HepG2 (cell line): ENCODE results near the gene PDCL3. TPM values are rescaled to one million over a fixed set of nuclear protein-coding genes. Genes with fewer than 3 reads are reported as not detected.

Source experiments
- ATAC-seq: fragments of 200-7000 bp; cut with Tn5 transposase; 3 replicates; pipeline ENCODE4 v1.9.1; 2020; ENCODE audit warnings: mild to moderate bottlenecking, moderate library complexity
- BruUV-seq: library from RNA; stranded (reverse); fragments of 400-500 nt; replicated peaks from 2 replicates; lab custom pipeline; 2021; lab: Mats Ljungman, UMichigan
- CTCF ChIA-PET: fragments of 300-600 bp; formaldehyde crosslinking; extraction: SDS; loops from one replicate; lab custom pipeline; 2021; ENCODE audit warnings: low total read pairs, inconsistent platforms, low intra/inter-chr PET ratio; lab: Yijun Ruan, JAX
- POLR2A ChIA-PET: fragments of 350-600 bp; sonication (Branson Sonifier 250); formaldehyde crosslinking; loops from one replicate; lab custom pipeline; 2020; ENCODE audit warnings: antibody characterized with exemption, inconsistent platforms; lab: Yijun Ruan, JAX
- DNase-seq: peaks from one replicate; pipeline ENCODE4 v3.0.0-alpha.2; 2015; ENCODE audit warnings: low spot score
- FAIRE-seq: peaks from 3 replicates; lab custom pipeline; 2011; peaks lifted over from hg19 to GRCh38; lab: Jason Lieb, UNC
- H2AFZ ChIP-seq: one replicate; pipeline ENCODE4 v1.6.1; 2011; ENCODE audit warnings: low read length, inconsistent platforms
- H3K27ac ChIP-seq: fragments of 300-600 bp; 3 replicates; pipeline ENCODE4 v1.8.0; 2011; ENCODE audit warnings: mixed run types, mild to moderate bottlenecking, mixed read lengths, low read length, inconsistent platforms; ENCODE audit not compliant: insufficient read depth; ENCODE audit errors: extremely low read length
- H3K27me3 ChIP-seq, 2 experiments: fragments of 200-600 bp in 1 of 2; 2 replicates in 1 of 2; 3 replicates in 1 of 2; pipeline versions ENCODE4 v1.6.0 to v1.8.0; 2011; ENCODE audit warnings: low read length in 2 of 2, mild to moderate bottlenecking in 2 of 2, moderate library complexity in 2 of 2, inconsistent platforms in 1 of 2; ENCODE audit not compliant: insufficient read depth in 2 of 2, control insufficient read depth in 1 of 2
- H3K36me3 ChIP-seq, 2 experiments: fragments of 200-600 bp in 1 of 2; replicated peaks in 1 of 2; 2 replicates in 1 of 2; 3 replicates in 1 of 2; pipeline versions ENCODE4 v1.5.1 to v1.8.0; 2011; ENCODE audit warnings: low read length in 2 of 2, inconsistent platforms in 1 of 2; ENCODE audit not compliant: insufficient read depth in 2 of 2, control insufficient read depth in 1 of 2
- H3K4me1 ChIP-seq: 2 replicates; pipeline ENCODE4 v1.5.1; 2012; ENCODE audit warnings: low read length, inconsistent platforms; ENCODE audit not compliant: insufficient read depth
- H3K4me2 ChIP-seq: 2 replicates; pipeline ENCODE4 v1.6.0; 2011; ENCODE audit warnings: low read depth, low read length, inconsistent platforms
- H3K4me3 ChIP-seq, 3 experiments: fragments of 200-600 bp in 1 of 3; sonication (generic), shearing (Covaris generic) in 1 of 3; replicated peaks in 1 of 3; 2 replicates each; pipeline ENCODE4 v1.5.1; 2011 to 2016; ENCODE audit warnings: low read length in 3 of 3, inconsistent platforms in 2 of 3, low read depth in 2 of 3, mild to moderate bottlenecking in 2 of 3, control low read depth in 1 of 3, mixed read lengths in 1 of 3; ENCODE audit not compliant: insufficient read depth in 1 of 3
- H3K79me2 ChIP-seq: one replicate; pipeline ENCODE4 v1.6.1; 2011; ENCODE audit warnings: low read length, inconsistent platforms; ENCODE audit not compliant: insufficient read depth
- H3K9ac ChIP-seq: 2 replicates; pipeline ENCODE4 v1.6.0; 2011; ENCODE audit warnings: mild to moderate bottlenecking, low read depth, low read length, inconsistent platforms; ENCODE audit not compliant: insufficient read depth
- H3K9me3 ChIP-seq: 2 replicates; pipeline ENCODE4 v1.5.1; 2012; ENCODE audit warnings: mild to moderate bottlenecking, low read length
- H4K20me1 ChIP-seq: 2 replicates; pipeline ENCODE4 v1.6.0; 2011; ENCODE audit warnings: inconsistent platforms, mild to moderate bottlenecking, low read length, moderate library complexity; ENCODE audit not compliant: insufficient read depth
- EEA1 ChIP-seq: sonication (generic); formaldehyde crosslinking; IDR thresholded peaks from 2 replicates; pipeline ENCODE4 v1.5.1; 2020; ENCODE audit warnings: mild to moderate bottlenecking, missing genetic modification reagents, borderline replicate concordance
- FLYWCH1 ChIP-seq: sonication (generic); formaldehyde crosslinking; IDR thresholded peaks from 2 replicates; pipeline ENCODE4 v1.8.1; 2023; ENCODE audit warnings: mild to moderate bottlenecking, missing genetic modification reagents
- KAT8 ChIP-seq: IDR thresholded peaks from 2 replicates; pipeline ENCODE4 v1.6.1; 2016; ENCODE audit warnings: missing genetic modification reagents, missing compliant biosample characterization
- MAZ ChIP-seq, 2 experiments: sonication (generic) in 1 of 2; formaldehyde crosslinking in 1 of 2; IDR thresholded peaks; 2 replicates each; pipeline versions ENCODE4 v1.5.0 to v1.6.1; 2012 to 2020; ENCODE audit warnings: low read depth in 2 of 2, mild to moderate bottlenecking in 2 of 2, borderline replicate concordance in 1 of 2, improper control_type of control experiment in 1 of 2, low read length in 1 of 2, missing genetic modification reagents in 1 of 2, moderate library complexity in 1 of 2
- MYNN ChIP-seq: sonication (generic); formaldehyde crosslinking; IDR thresholded peaks from 2 replicates; pipeline ENCODE4 v1.4.0; 2020; ENCODE audit warnings: mild to moderate bottlenecking, low read depth, missing genetic modification reagents
- TOPORS ChIP-seq: sonication (generic); formaldehyde crosslinking; IDR thresholded peaks from 2 replicates; pipeline ENCODE4 v1.8.0; 2023; ENCODE audit warnings: mild to moderate bottlenecking, missing genetic modification reagents
- ZBTB1 ChIP-seq: sonication (generic); formaldehyde crosslinking; IDR thresholded peaks from 2 replicates; pipeline ENCODE4 v1.4.0; 2020; ENCODE audit warnings: missing genetic modification reagents, borderline replicate concordance
- ZC3H4 ChIP-seq: sonication (generic); formaldehyde crosslinking; IDR thresholded peaks from 2 replicates; pipeline ENCODE4 v1.4.0; 2020; ENCODE audit warnings: missing genetic modification reagents, borderline replicate concordance
- ZFP36 ChIP-seq: fragments of 150-350 bp; IDR thresholded peaks from 2 replicates; pipeline ENCODE4 v1.6.1; 2018; ENCODE audit warnings: borderline replicate concordance, low read length, low read depth; ENCODE audit not compliant: partially characterized antibody
- ZFP82 ChIP-seq: sonication (generic); formaldehyde crosslinking; IDR thresholded peaks from 2 replicates; pipeline ENCODE4 v1.5.1; 2020; ENCODE audit warnings: mild to moderate bottlenecking, missing genetic modification reagents, borderline replicate concordance
- ZFP90 ChIP-seq: sonication (generic); formaldehyde crosslinking; IDR thresholded peaks from 2 replicates; pipeline ENCODE4 v1.8.0; 2022; ENCODE audit warnings: missing genetic modification reagents, mild to moderate bottlenecking, inconsistent platforms, borderline replicate concordance
- ZNF263 ChIP-seq: sonication (generic); formaldehyde crosslinking; IDR thresholded peaks from 2 replicates; pipeline ENCODE4 v1.4.0; 2020; ENCODE audit warnings: missing genetic modification reagents
- ZNF430 ChIP-seq: sonication (generic); formaldehyde crosslinking; IDR thresholded peaks from 2 replicates; pipeline ENCODE4 v1.9.0; 2021; ENCODE audit warnings: mild to moderate bottlenecking, missing genetic modification reagents
- ZNF446 ChIP-seq: sonication (generic); formaldehyde crosslinking; IDR thresholded peaks from 2 replicates; pipeline ENCODE4 v1.5.0; 2020; ENCODE audit warnings: mild to moderate bottlenecking, missing genetic modification reagents
- ZNF607 ChIP-seq: sonication (generic); formaldehyde crosslinking; IDR thresholded peaks from 2 replicates; pipeline ENCODE4 v1.5.1; 2020; ENCODE audit warnings: missing genetic modification reagents, mild to moderate bottlenecking, borderline replicate concordance
- ZNF746 ChIP-seq: sonication (generic); formaldehyde crosslinking; IDR thresholded peaks from 2 replicates; pipeline ENCODE4 v1.8.0; 2022; ENCODE audit warnings: mild to moderate bottlenecking, missing genetic modification reagents
- WGBS: methylation state at CpG from one replicate; pipeline ENCODE4 v1.1.6; 2017; ENCODE audit warnings: low lambda C conversion rate; 5-methylcytosine and 5-hydroxymethylcytosine counted together
- in situ Hi-C: cut with HindIII; loops from 2 replicates; pipeline ENCODE4 v1.10.0; 2017; ENCODE audit warnings: low pct_unique_long_range_greater_than_20kb; ENCODE audit not compliant: extremely low pct_ligation_motif_present
- intact Hi-C: fragments of 100-400 bp; cut with micrococcal nuclease; formaldehyde crosslinking; loops from one replicate; pipeline ENCODE4 v1.10.0; 2022; ENCODE audit not compliant: unreplicated experiment
- polyA plus RNA-seq, 8 experiments: library from polyadenylated mRNA; depleted of rRNA in 3 of 8; stranded (reverse) in 7 of 8; unstranded in 1 of 8; fragments of >200 nt; fragmentation: Illumina TruSeq in 4 of 8; extraction: Trizol in 4 of 8; gene quantifications; 2 replicates each; pipeline versions ENCODE4 v1.2.1 to v1.2.3, GENCODE V29; 2011 to 2016; ENCODE audit warnings: low read depth in 4 of 8, missing spikeins in 1 of 8, mixed read lengths in 1 of 8; ENCODE audit not compliant: insufficient read depth in 1 of 8
- total RNA-seq, 5 experiments: library from RNA; depleted of rRNA; stranded (reverse); fragments of >200 nt; fragmentation: Illumina TruSeq; extraction: Trizol; gene quantifications; 2 replicates each; pipeline ENCODE4 v1.2.3, GENCODE V29; 2016; ENCODE audit warnings: low read depth in 1 of 5
- TF ChIP-seq, protein P1 (sequence below): sonication (generic); formaldehyde crosslinking; IDR thresholded peaks from 2 replicates; pipeline ENCODE4 v1.4.0; 2020; ENCODE audit warnings: missing genetic modification reagents, borderline replicate concordance
- TF ChIP-seq, protein P2 (sequence below): IDR thresholded peaks from 2 replicates; pipeline ENCODE4 v1.6.1; 2012; ENCODE audit warnings: low read length, improper control_type of control experiment

The PDCL3 gene
- total and polyA plus RNA-seq, 2 of the 13 experiments (the other 11 are each of a cell fraction or from before 2014, with no cell fraction given): 14.4 to 24.4 TPM

DNA sequence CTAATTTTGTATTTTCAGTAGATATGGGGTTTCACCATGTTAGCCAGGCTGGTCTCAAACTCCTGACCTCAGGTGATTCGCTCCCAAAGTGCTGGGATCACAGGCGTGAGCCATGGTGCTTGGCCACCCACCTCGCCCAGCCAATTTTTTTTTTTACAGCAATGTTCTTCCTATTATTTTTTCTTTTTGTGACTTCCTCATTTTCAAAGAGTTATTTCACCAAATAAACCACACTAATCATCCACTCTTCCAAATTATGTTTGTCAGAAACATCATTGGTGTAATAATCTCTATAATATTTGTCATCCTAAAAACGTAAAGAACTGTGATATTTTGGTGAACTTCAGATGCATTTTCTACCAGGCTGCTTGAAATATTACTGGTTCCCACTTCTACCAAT is 16.3 kb upstream of the PDCL3 start:
- H3K9me3 ChIP-seq: no peaks in the 10 kb centered on the region
- H4K20me1 ChIP-seq: no peaks in the 10 kb centered on the region
- H3K79me2 ChIP-seq: no peaks in the 10 kb centered on the region
- H3K27me3 ChIP-seq: peaks cover 0 to 8% of the 10 kb centered on the region in 2 experiments; a peak in 1 of 5 replicates
- intact Hi-C loops: no loop called here
- H3K4me2 ChIP-seq: no peak overlapping the region
- DNase-seq (no peak), ATAC-seq (no peak), FAIRE-seq (no peak)
- ChIA-PET CTCF (no interaction called here), POLR2A (interaction anchor here (1.2 kb wide), 1 partner anchor 16 kb away, joined by 6 read pairs; no protein-coding TSS in a partner anchor)
- H3K36me3 ChIP-seq: no peaks in the 10 kb centered on the region
- H3K9ac ChIP-seq: no peak overlapping the region
- WGBS: 42% methylated on average over 4 of the region's 4 CpGs
- no peak overlapping the region for H2AFZ ChIP-seq
- H3K4me3 ChIP-seq: no peak overlapping the region
- TF ChIP-seq ZNF263 (CRISPR knock-in tag): no peak
- TF ChIP-seq ZNF607 (CRISPR knock-in tag): no peak
- TF ChIP-seq MYNN (CRISPR knock-in tag): no peak
- TF ChIP-seq ZNF430 (CRISPR knock-in tag): no peak
- TF ChIP-seq ZBTB1 (CRISPR knock-in tag): no peak
- TF ChIP-seq ZC3H4 (CRISPR knock-in tag): no peak
- TF ChIP-seq, protein P1, sequence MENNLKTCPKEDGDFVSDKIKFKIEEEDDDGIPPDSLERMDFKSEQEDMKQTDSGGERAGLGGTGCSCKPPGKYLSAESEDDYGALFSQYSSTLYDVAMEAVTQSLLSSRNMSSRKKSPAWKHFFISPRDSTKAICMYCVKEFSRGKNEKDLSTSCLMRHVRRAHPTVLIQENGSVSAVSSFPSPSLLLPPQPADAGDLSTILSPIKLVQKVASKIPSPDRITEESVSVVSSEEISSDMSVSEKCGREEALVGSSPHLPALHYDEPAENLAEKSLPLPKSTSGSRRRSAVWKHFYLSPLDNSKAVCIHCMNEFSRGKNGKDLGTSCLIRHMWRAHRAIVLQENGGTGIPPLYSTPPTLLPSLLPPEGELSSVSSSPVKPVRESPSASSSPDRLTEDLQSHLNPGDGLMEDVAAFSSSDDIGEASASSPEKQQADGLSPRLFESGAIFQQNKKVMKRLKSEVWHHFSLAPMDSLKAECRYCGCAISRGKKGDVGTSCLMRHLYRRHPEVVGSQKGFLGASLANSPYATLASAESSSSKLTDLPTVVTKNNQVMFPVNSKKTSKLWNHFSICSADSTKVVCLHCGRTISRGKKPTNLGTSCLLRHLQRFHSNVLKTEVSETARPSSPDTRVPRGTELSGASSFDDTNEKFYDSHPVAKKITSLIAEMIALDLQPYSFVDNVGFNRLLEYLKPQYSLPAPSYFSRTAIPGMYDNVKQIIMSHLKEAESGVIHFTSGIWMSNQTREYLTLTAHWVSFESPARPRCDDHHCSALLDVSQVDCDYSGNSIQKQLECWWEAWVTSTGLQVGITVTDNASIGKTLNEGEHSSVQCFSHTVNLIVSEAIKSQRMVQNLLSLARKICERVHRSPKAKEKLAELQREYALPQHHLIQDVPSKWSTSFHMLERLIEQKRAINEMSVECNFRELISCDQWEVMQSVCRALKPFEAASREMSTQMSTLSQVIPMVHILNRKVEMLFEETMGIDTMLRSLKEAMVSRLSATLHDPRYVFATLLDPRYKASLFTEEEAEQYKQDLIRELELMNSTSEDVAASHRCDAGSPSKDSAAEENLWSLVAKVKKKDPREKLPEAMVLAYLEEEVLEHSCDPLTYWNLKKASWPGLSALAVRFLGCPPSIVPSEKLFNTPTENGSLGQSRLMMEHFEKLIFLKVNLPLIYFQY: no peak
- TF ChIP-seq, protein P2, sequence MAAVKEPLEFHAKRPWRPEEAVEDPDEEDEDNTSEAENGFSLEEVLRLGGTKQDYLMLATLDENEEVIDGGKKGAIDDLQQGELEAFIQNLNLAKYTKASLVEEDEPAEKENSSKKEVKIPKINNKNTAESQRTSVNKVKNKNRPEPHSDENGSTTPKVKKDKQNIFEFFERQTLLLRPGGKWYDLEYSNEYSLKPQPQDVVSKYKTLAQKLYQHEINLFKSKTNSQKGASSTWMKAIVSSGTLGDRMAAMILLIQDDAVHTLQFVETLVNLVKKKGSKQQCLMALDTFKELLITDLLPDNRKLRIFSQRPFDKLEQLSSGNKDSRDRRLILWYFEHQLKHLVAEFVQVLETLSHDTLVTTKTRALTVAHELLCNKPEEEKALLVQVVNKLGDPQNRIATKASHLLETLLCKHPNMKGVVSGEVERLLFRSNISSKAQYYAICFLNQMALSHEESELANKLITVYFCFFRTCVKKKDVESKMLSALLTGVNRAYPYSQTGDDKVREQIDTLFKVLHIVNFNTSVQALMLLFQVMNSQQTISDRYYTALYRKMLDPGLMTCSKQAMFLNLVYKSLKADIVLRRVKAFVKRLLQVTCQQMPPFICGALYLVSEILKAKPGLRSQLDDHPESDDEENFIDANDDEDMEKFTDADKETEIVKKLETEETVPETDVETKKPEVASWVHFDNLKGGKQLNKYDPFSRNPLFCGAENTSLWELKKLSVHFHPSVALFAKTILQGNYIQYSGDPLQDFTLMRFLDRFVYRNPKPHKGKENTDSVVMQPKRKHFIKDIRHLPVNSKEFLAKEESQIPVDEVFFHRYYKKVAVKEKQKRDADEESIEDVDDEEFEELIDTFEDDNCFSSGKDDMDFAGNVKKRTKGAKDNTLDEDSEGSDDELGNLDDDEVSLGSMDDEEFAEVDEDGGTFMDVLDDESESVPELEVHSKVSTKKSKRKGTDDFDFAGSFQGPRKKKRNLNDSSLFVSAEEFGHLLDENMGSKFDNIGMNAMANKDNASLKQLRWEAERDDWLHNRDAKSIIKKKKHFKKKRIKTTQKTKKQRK: no peak
- TF ChIP-seq ZFP36: no peak
- no peak for TF ChIP-seq ZNF746 (CRISPR knock-in tag)
- no peak for TF ChIP-seq KAT8
- TF ChIP-seq EEA1: no peak
- no peak for TF ChIP-seq ZFP90 (CRISPR knock-in tag)
- TF ChIP-seq ZNF446 (CRISPR knock-in tag): no peak
- TF ChIP-seq TOPORS (CRISPR knock-in tag): no peak
- TF ChIP-seq FLYWCH1 (CRISPR knock-in tag): no peak
- no peak for TF ChIP-seq MAZ (IDR thresholded peaks at IDR 0.05; ENCODE audit: borderline replicate concordance, low read depth, low read length)
- TF ChIP-seq MAZ (CRISPR knock-in tag; IDR thresholded peaks at IDR 0.05; ENCODE audit: low read depth): no peak
- TF ChIP-seq ZFP82 (CRISPR knock-in tag): no peak
- BruUV-seq: no TSS peak
- in situ Hi-C loops: no loop called here
- H3K4me1 ChIP-seq: no peaks in the 10 kb centered on the region
- H3K27ac ChIP-seq: no peak overlapping the region
